Neural progenitor cell (in vitro differentiated cells): ENCODE measurements around the gene ADH7. TPM values are rescaled to one million over a fixed set of nuclear protein-coding genes. Genes with fewer than 3 reads are reported as not detected.
A peak's percentile ranks its signal among the peaks of the same experiment; 100 is the strongest.

Source experiments
- DNase-seq: peaks from one replicate; pipeline ENCODE4 v3.0.0-alpha.2; 2016; ENCODE audit warnings: low spot score
- H2AFZ ChIP-seq: fragments of 200-600 bp; sonication (generic); replicated peaks from 2 replicates; pipeline ENCODE4 v1.6.1; 2016; ENCODE audit warnings: antibody characterized with exemption
- H3F3A ChIP-seq: fragments of 200-600 bp; sonication (generic); 2 replicates; pipeline ENCODE4 v1.6.1; 2016; ENCODE audit warnings: antibody characterized with exemption, low read depth
- H3K27ac ChIP-seq: fragments of 200-600 bp; sonication (generic); 2 replicates; pipeline ENCODE4 v1.5.1; 2016; ENCODE audit warnings: mild to moderate bottlenecking
- H3K27me3 ChIP-seq: fragments of 200-600 bp; sonication (generic); 2 replicates; pipeline ENCODE4 v1.6.1; 2016; ENCODE audit warnings: mild to moderate bottlenecking, moderate library complexity
- H3K36me3 ChIP-seq: fragments of 200-600 bp; sonication (generic); 2 replicates; pipeline ENCODE4 v1.5.1; 2016
- H3K4me1 ChIP-seq: fragments of 200-600 bp; sonication (generic); 2 replicates; pipeline ENCODE4 v1.6.1; 2016; ENCODE audit warnings: mixed run types
- H3K4me2 ChIP-seq: fragments of 200-600 bp; sonication (generic); 2 replicates; pipeline ENCODE4 v1.6.1; 2016
- H3K4me3 ChIP-seq: fragments of 200-600 bp; sonication (generic); 2 replicates; pipeline ENCODE4 v1.5.1; 2016
- H3K79me2 ChIP-seq: fragments of 200-600 bp; sonication (generic); 2 replicates; pipeline ENCODE4 v1.6.1; 2016; ENCODE audit warnings: low read depth
- H3K9ac ChIP-seq: fragments of 200-600 bp; sonication (generic); 2 replicates; pipeline ENCODE4 v1.6.1; 2016
- H3K9me3 ChIP-seq: fragments of 200-600 bp; sonication (generic); 2 replicates; pipeline ENCODE4 v1.5.1; 2016; ENCODE audit warnings: low read depth
- H4K20me1 ChIP-seq: fragments of 200-600 bp; sonication (generic); 2 replicates; pipeline ENCODE4 v1.6.1; 2016; ENCODE audit warnings: low read depth
- H3K27ac Mint-ChIP-seq: 3 replicates; pipeline ENCODE4 v1.8.0; 2021; ENCODE audit warnings: mixed read lengths
- H3K27me3 Mint-ChIP-seq: 2 replicates; pipeline ENCODE4 v1.8.0; 2022; ENCODE audit warnings: low read depth, mild to moderate bottlenecking, inconsistent platforms, moderate library complexity, mixed read lengths; ENCODE audit not compliant: insufficient read depth
- H3K36me3 Mint-ChIP-seq: 3 replicates; pipeline ENCODE4 v1.8.0; 2021; ENCODE audit warnings: mixed read lengths
- H3K4me1 Mint-ChIP-seq: 3 replicates; pipeline ENCODE4 v1.8.0; 2021; ENCODE audit warnings: mixed read lengths
- H3K4me3 Mint-ChIP-seq: 3 replicates; pipeline ENCODE4 v1.8.0; 2021; ENCODE audit warnings: mild to moderate bottlenecking, moderate library complexity, mixed read lengths
- H3K9me3 Mint-ChIP-seq: 3 replicates; pipeline ENCODE4 v1.8.0; 2020; ENCODE audit warnings: mixed read lengths
- CTCF ChIP-seq: fragments of 200-600 bp; sonication (generic); IDR thresholded peaks from 2 replicates; pipeline ENCODE4 v1.5.1; 2017; ENCODE audit warnings: antibody characterized with exemption, mild to moderate bottlenecking
- EZH2 ChIP-seq: fragments of 200-600 bp; sonication (generic); IDR thresholded peaks from 2 replicates; pipeline ENCODE4 v1.6.1; 2017; ENCODE audit warnings: antibody characterized with exemption, mild to moderate bottlenecking, moderate library complexity
- EZH2phosphoT487 ChIP-seq: fragments of 200-600 bp; sonication (generic); IDR thresholded peaks from 2 replicates; pipeline ENCODE4 v1.6.1; 2017; ENCODE audit warnings: antibody characterized with exemption
- total RNA-seq: library from RNA; depleted of rRNA; stranded (reverse); fragments of >200 nt; gene quantifications from 2 replicates; pipeline ENCODE4 v1.2.3, GENCODE V29; 2015; ENCODE audit warnings: low replicate concordance

Gene ADH7
- total RNA-seq, 1 donor from 2014 or later = not detected

GRCh38 chr4:99404595-99405287 lies 30.4 kb downstream of the ADH7 start:
- Histone ChIP-seq H3K27me3 (no peaks in the 10 kb centered on the region), H3K9ac (no peak overlapping the region), H3K4me2 (no peak overlapping the region), H3K79me2 (no peaks in the 10 kb centered on the region), H3F3A (no peaks in the 10 kb centered on the region), H4K20me1 (no peaks in the 10 kb centered on the region), H3K4me3 (no peak overlapping the region), H3K9me3 (no peaks in the 10 kb centered on the region), H2AFZ (no peak overlapping the region), H3K36me3 (no peaks in the 10 kb centered on the region), H3K27ac (no peak overlapping the region), H3K4me1 (no peaks in the 10 kb centered on the region)
- H3K9me3 Mint-ChIP-seq = no peaks in the 10 kb centered on the region
- no peaks in the 10 kb centered on the region for H3K36me3 Mint-ChIP-seq
- H3K27ac Mint-ChIP-seq = no peak overlapping the region
- no peaks in the 10 kb centered on the region for H3K4me1 Mint-ChIP-seq
- no peak for DNase-seq
- peaks cover under 1% of the 10 kb centered on the region for H3K27me3 Mint-ChIP-seq
- no peak overlapping the region for H3K4me3 Mint-ChIP-seq
- TF ChIP-seq EZH2 (no peak), EZH2phosphoT487 (no peak), CTCF (no peak)

GRCh38 chr4:99403380-99404184 lies 31.6 kb downstream of the ADH7 start:
- Histone ChIP-seq H3K27me3 (no peaks in the 10 kb centered on the region), H3F3A (no peaks in the 10 kb centered on the region), H3K79me2 (no peaks in the 10 kb centered on the region), H3K4me3 (no peak overlapping the region), H3K9me3 (no peaks in the 10 kb centered on the region), H3K36me3 (no peaks in the 10 kb centered on the region), H3K4me2 (no peak overlapping the region), H3K4me1 (no peaks in the 10 kb centered on the region), H2AFZ (no peak overlapping the region), H3K27ac (no peak overlapping the region), H3K9ac (no peak overlapping the region), H4K20me1 (no peaks in the 10 kb centered on the region)
- Mint-ChIP-seq H3K36me3 (no peaks in the 10 kb centered on the region), H3K9me3 (no peaks in the 10 kb centered on the region), H3K27me3 (peaks cover 3% of the 10 kb centered on the region), H3K27ac (no peak overlapping the region), H3K4me3 (no peak overlapping the region), H3K4me1 (no peaks in the 10 kb centered on the region)
- TF ChIP-seq EZH2 (no peak), EZH2phosphoT487 (no peak), CTCF (no peak)
- no peak for DNase-seq

GRCh38 chr4:99402765-99403164 lies 32.4 kb downstream of the ADH7 start:
- H3K4me3 Mint-ChIP-seq = no peak overlapping the region
- no peaks in the 10 kb centered on the region for H3K36me3 Mint-ChIP-seq
- H3K9ac ChIP-seq = no peak overlapping the region
- no peaks in the 10 kb centered on the region for H4K20me1 ChIP-seq
- no peak overlapping the region for H2AFZ ChIP-seq
- no peak overlapping the region for H3K27ac ChIP-seq
- no peak overlapping the region for H3K27ac Mint-ChIP-seq
- H3K27me3 Mint-ChIP-seq = peaks cover 3% of the 10 kb centered on the region
- peaks cover under 1% of the 10 kb centered on the region for H3K9me3 ChIP-seq
- H3K36me3 ChIP-seq = no peaks in the 10 kb centered on the region
- no peaks in the 10 kb centered on the region for H3K4me1 Mint-ChIP-seq
- DNase-seq = no peak
- H3K27me3 ChIP-seq = no peaks in the 10 kb centered on the region
- H3K4me3 ChIP-seq = no peak overlapping the region
- H3K79me2 ChIP-seq = no peaks in the 10 kb centered on the region
- TF ChIP-seq EZH2 (no peak), CTCF (peak; percentile 29), EZH2phosphoT487 (no peak)
- H3K9me3 Mint-ChIP-seq = no peaks in the 10 kb centered on the region
- no peaks in the 10 kb centered on the region for H3K4me1 ChIP-seq
- H3K4me2 ChIP-seq = no peak overlapping the region
- H3F3A ChIP-seq = no peaks in the 10 kb centered on the region
